Measurements from ENCODE around the gene IQSEC1. TPM values are rescaled to one million over a fixed set of nuclear protein-coding genes. Genes with fewer than 3 reads are reported as not detected.

Gene IQSEC1
- total RNA-seq, 2 donors from 2014 or later: 58.2 to 94.2 TPM

DNA sequence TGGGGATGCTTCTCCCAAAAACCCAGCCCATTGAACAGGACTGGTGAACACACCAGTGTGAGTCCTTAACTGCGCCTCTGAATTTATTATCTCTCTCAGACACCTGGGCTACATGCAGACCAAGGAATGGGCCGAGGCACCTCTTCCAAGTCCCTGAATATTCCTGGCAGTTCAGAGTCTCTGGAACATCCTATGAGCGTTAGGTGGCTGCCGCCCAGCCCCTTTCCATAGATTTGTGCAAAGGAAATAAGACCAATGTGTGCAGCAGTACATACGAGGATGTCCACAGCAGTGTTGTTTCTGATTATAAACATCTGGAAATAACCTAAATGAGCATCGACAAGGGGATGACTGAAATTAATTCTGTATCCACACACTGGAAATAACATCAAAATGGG lies 127.0 kb downstream of the IQSEC1 start:
- DNase-seq (ENCODE audit: low spot score): no peak
- TF ChIP-seq POLR2AphosphoS5 (IDR thresholded peaks at IDR 0.05) (no peak), POLR2A (IDR thresholded peaks at IDR 0.05) (no peak)
- TF ChIP-seq, protein P1, sequence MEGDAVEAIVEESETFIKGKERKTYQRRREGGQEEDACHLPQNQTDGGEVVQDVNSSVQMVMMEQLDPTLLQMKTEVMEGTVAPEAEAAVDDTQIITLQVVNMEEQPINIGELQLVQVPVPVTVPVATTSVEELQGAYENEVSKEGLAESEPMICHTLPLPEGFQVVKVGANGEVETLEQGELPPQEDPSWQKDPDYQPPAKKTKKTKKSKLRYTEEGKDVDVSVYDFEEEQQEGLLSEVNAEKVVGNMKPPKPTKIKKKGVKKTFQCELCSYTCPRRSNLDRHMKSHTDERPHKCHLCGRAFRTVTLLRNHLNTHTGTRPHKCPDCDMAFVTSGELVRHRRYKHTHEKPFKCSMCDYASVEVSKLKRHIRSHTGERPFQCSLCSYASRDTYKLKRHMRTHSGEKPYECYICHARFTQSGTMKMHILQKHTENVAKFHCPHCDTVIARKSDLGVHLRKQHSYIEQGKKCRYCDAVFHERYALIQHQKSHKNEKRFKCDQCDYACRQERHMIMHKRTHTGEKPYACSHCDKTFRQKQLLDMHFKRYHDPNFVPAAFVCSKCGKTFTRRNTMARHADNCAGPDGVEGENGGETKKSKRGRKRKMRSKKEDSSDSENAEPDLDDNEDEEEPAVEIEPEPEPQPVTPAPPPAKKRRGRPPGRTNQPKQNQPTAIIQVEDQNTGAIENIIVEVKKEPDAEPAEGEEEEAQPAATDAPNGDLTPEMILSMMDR (IDR thresholded peaks at IDR 0.05): no peak
- Histone ChIP-seq H3K27ac (no peak overlapping the region), H3K9me3 (no peaks in the 10 kb centered on the region), H3K36me3 (no peaks in the 10 kb centered on the region), H3K27me3 (replicated peaks; ENCODE audit: insufficient read depth) (no peaks in the 10 kb centered on the region), H3K4me1 (replicated peaks) (peaks cover 3% of the 10 kb centered on the region), H3K4me3 (no peak overlapping the region)
- WGBS: 84% methylated on average over 6 of the region's 6 CpGs
- intact Hi-C loops (cut with DNase I): no loop called here

DNA sequence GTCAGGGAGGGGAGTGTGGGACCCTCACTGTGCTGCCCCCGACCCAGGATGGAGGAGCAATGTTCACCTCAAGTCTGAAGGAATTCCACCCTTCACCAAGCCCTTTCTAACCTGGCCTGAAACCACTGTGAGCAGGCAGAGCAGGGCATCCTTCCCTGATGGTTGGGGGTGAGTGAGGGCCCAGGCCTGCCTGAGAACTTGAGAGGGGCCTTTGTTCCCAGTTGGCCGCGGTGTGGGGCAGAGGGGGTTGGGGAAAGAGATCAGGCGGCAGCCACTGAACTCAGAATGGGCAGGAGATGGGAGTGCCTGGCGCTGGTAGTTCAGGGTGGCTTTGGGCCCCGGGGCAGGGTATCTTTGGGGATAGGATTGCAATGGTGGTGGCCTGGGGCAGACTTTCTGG lies 128.4 kb downstream of the IQSEC1 start:
- no peak for DNase-seq (ENCODE audit: low spot score)
- no peak overlapping the region for H3K27ac ChIP-seq
- intact Hi-C loops (cut with DNase I): no loop called here
- peaks cover 0 to 4% of the 10 kb centered on the region in 2 donors for H3K36me3 ChIP-seq
- WGBS: 51% methylated on average over 6 of the region's 6 CpGs
- TF ChIP-seq, protein P1 (IDR thresholded peaks at IDR 0.05): no peak
- TF ChIP-seq POLR2A (IDR thresholded peaks at IDR 0.05) (no peak), POLR2AphosphoS5 (IDR thresholded peaks at IDR 0.05) (no peak)
- no peak overlapping the region for H3K4me3 ChIP-seq
- no peaks in the 10 kb centered on the region for H3K27me3 ChIP-seq (replicated peaks; ENCODE audit: insufficient read depth)
- H3K9me3 ChIP-seq: no peaks in the 10 kb centered on the region
- peaks cover 3% of the 10 kb centered on the region for H3K4me1 ChIP-seq (replicated peaks)

DNA sequence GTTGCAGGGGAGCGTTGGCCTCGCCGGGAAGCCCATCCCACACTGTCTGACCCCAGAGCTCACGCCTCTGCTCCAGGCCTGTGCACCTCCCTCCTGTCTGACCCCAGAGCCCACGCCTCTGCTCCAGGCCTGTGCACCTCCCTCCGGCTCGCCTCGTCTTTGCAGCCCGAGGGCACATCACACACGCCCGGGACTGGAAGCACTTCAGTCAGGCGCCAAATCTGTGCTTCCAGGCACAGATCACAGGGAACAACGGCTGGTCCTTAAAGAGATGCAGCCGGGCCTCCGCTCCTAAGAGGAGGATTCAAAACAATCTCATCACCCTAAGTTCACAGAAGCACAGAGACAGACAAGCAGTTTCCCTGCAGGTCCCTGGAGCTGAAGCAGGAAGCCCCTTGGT lies 128.8 kb downstream of the IQSEC1 start:
- no peaks in the 10 kb centered on the region for H3K9me3 ChIP-seq
- H3K4me3 ChIP-seq: no peak overlapping the region
- no peak for DNase-seq (ENCODE audit: low spot score)
- H3K4me1 ChIP-seq (replicated peaks): peaks cover 3% of the 10 kb centered on the region
- 42% methylated on average over 15 of the region's 15 CpGs for WGBS
- no peak overlapping the region for H3K27ac ChIP-seq
- intact Hi-C loops (cut with DNase I): no loop called here
- TF ChIP-seq POLR2AphosphoS5 (IDR thresholded peaks at IDR 0.05): no peak
- no peak for TF ChIP-seq POLR2A (IDR thresholded peaks at IDR 0.05)
- TF ChIP-seq, protein P1 (IDR thresholded peaks at IDR 0.05): no peak
- H3K36me3 ChIP-seq: peaks cover 0 to 4% of the 10 kb centered on the region in 2 donors
- no peaks in the 10 kb centered on the region for H3K27me3 ChIP-seq (replicated peaks; ENCODE audit: insufficient read depth)

DNA sequence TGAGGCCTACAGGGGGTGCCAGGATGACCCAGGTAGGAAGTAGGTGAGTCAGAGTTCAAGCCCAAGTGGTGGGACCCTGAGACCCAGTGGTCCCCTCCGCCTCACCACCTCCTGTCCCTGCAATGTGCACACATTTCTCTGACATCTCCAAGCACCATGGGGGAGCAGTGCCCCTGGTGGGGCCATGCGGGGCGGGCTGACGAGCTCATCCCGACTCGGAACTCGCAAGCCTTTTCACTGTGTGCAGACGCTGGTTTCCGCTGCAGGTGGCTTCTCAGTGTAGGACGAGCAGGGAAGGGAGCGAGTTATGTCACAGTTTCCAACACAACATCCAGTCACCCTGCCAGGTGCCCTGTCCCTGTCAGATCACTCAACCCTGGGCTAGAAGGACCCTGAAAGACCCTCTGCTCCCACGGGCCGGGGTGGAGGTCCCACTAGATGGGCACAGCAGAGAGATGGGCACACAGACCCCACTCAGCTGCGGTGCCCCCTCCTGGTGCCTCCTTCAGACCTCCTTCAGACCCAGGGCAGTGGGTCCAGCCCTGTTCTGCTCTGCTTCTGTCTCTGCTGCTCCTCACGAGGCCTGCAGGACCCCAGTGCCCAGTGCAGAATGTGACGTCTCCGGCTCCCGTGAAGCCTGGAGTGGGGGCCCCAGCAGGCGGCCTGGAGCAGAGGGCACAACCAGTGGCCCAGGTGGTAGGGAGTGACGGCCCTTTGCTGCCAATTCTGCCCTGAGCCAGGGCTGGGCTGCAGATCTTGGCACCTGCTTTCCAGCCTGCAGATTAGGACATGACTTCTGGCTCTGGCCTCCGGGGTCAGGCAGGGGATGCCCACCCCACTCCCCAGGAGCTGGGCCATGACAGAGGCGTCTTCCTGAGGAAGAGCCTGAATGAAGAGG lies 129.9 kb downstream of the IQSEC1 start:
- peaks cover 3% of the 10 kb centered on the region for H3K4me1 ChIP-seq (replicated peaks)
- no peaks in the 10 kb centered on the region for H3K27me3 ChIP-seq (replicated peaks; ENCODE audit: insufficient read depth)
- intact Hi-C loops (cut with DNase I): no loop called here
- no peak overlapping the region for H3K4me3 ChIP-seq
- WGBS: 81% methylated on average over 22 of the region's 22 CpGs
- TF ChIP-seq, protein P1 (IDR thresholded peaks at IDR 0.05): no peak
- TF ChIP-seq POLR2AphosphoS5 (IDR thresholded peaks at IDR 0.05): no peak
- TF ChIP-seq POLR2A (IDR thresholded peaks at IDR 0.05): no peak
- DNase-seq (ENCODE audit: low spot score): no peak
- H3K36me3 ChIP-seq: peaks cover 0 to 4% of the 10 kb centered on the region in 2 donors
- H3K27ac ChIP-seq: no peak overlapping the region
- no peaks in the 10 kb centered on the region for H3K9me3 ChIP-seq

All from prostate gland (tissue), 2 donors.